NB4 (cell line): ENCODE results near the gene IFT80.

Experiments used
- DNase-seq: peaks from one replicate; pipeline ENCODE4 v3.0.0; 2010; ENCODE audit warnings: low read depth
- H3K4me3 ChIP-seq: one replicate; pipeline ENCODE4 v1.5.1; 2011; ENCODE audit warnings: mild to moderate bottlenecking, low read depth, low read length, moderate library complexity
- MYC ChIP-seq: IDR thresholded peaks from 2 replicates; pipeline ENCODE4 v1.6.1; 2011; ENCODE audit warnings: low read depth, low read length
- POLR2A ChIP-seq: IDR thresholded peaks from 2 replicates; pipeline ENCODE4 v1.6.1; 2011; ENCODE audit warnings: mild to moderate bottlenecking; ENCODE audit not compliant: insufficient read length; ENCODE audit errors: extremely low read depth
- TF ChIP-seq, protein P1 (sequence below): IDR thresholded peaks from one replicate; pipeline ENCODE4 v1.5.1; 2012; ENCODE audit warnings: low read depth, low read length
- TF ChIP-seq, protein P2 (sequence below): IDR thresholded peaks from 2 replicates; pipeline ENCODE4 v1.6.1; 2011; ENCODE audit warnings: low read depth, low read length

Gene IFT80

DNA sequence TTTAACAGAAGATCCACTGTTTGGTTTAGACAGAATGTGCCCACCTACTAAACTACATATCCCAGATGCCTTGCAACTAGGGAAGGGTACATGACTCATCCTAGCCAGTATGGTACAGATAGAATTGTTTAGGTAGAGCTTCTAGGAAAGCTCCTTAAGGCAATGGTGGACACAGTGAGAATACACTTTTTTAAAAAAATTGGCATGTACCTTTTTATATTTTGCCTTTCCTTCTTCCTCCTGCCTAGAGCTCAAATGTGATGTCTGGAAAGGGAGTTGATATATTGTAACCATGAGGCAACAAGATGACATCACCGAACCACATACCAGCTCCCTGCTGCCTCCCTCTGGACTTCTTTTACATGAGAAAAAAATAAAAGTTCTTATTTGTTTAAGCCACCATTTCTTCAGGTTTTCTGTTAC, 188.2 kb downstream of the IFT80 start:
- DNase-seq = peak; percentile 57
- no peak for TF ChIP-seq POLR2A
- TF ChIP-seq, protein P1, sequence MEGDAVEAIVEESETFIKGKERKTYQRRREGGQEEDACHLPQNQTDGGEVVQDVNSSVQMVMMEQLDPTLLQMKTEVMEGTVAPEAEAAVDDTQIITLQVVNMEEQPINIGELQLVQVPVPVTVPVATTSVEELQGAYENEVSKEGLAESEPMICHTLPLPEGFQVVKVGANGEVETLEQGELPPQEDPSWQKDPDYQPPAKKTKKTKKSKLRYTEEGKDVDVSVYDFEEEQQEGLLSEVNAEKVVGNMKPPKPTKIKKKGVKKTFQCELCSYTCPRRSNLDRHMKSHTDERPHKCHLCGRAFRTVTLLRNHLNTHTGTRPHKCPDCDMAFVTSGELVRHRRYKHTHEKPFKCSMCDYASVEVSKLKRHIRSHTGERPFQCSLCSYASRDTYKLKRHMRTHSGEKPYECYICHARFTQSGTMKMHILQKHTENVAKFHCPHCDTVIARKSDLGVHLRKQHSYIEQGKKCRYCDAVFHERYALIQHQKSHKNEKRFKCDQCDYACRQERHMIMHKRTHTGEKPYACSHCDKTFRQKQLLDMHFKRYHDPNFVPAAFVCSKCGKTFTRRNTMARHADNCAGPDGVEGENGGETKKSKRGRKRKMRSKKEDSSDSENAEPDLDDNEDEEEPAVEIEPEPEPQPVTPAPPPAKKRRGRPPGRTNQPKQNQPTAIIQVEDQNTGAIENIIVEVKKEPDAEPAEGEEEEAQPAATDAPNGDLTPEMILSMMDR = peak; percentile 21
- no peak overlapping the region for H3K4me3 ChIP-seq

DNA sequence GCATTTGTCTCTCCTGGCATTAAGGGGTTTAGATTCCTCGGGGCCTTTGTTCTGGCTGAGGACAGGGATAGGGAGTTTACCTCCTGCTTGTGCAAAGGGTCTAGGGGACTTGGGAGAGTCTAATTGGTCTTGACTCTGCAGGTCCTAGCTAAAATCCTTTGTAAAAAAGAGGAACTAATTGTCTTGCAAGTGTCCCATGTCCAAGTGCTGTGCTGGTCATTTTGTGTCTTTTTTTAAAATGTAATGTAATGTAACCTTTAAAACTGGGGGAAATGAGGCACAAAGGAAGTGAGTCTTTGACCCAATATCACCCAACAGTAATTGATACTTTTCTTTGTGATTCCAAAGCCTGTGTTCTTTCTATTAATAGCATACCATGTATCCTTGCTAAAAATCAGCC, 188.7 kb downstream of the IFT80 start:
- TF ChIP-seq POLR2A = no peak
- TF ChIP-seq, protein P1 = no peak
- TF ChIP-seq MYC = no peak
- TF ChIP-seq, protein P2, sequence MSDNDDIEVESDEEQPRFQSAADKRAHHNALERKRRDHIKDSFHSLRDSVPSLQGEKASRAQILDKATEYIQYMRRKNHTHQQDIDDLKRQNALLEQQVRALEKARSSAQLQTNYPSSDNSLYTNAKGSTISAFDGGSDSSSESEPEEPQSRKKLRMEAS = no peak
- H3K4me3 ChIP-seq = no peak overlapping the region
- DNase-seq = peak; percentile 9
